ENCODE results near the gene TJAP1.

- TF ChIP-seq EZH2 (IDR thresholded peaks at IDR 0.05) (no peak), POLR2AphosphoS5 (IDR thresholded peaks at IDR 0.05; ENCODE audit: borderline replicate concordance, low read depth, low read length) (no peak), FOXP2 (optimal IDR thresholded peaks at IDR 0.05; ENCODE audit: control extremely low read depth, extremely low read length, insufficient read depth) (no peak)
These were observed 17.3 kb upstream of the TJAP1 start for GRCh38 chr6:43460032-43460431.
